Measurements from ENCODE around the gene TRMT13.
"Not testable (repeated sequence)": the region's sequence is repeated elsewhere in the genome, so short reads cannot be mapped to it uniquely, and the experiment has no call there.

Gene TRMT13

GRCh38 chr1:100198596-100198995 lies 65.6 kb downstream of the TRMT13 start:
- no peak overlapping the region for H3K4me3 ChIP-seq (ENCODE audit: low read depth, low read length)
- DNase-seq (ENCODE audit: low read depth, low spot score) = no peak
- TF ChIP-seq CTCF (IDR thresholded peaks at IDR 0.05; ENCODE audit: low read depth, low read length) = no peak
- in situ Hi-C loops (cut with HindIII; ENCODE audit: low sequenced_read_pairs) = no loop called here

GRCh38 chr1:100200060-100200459 lies 67.1 kb downstream of the TRMT13 start:
- in situ Hi-C loops (cut with HindIII; ENCODE audit: low sequenced_read_pairs); DNase-seq (ENCODE audit: low read depth, low spot score); H3K4me3 ChIP-seq (ENCODE audit: low read depth, low read length): not testable (repeated sequence)
